Activated CD8-positive, alpha-beta memory T cell treated with anti-CD3 and anti-CD28 coated beads, Interleukin-2, amount 50 U/mL, for 48 hours (primary cell): ENCODE results near the gene RNPEPL1.

Experiments used
- DNase-seq: peaks from one replicate; pipeline ENCODE4 v3.0.0-alpha.2; 2020

RNPEPL1 gene

GRCh38 chr2:240593703-240594451 lies 25.6 kb downstream of the RNPEPL1 start:
- DNase-seq = no peak

GRCh38 chr2:240594511-240595380 lies 26.5 kb downstream of the RNPEPL1 start:
- no peak for DNase-seq

GRCh38 chr2:240595381-240596079 lies 27.2 kb downstream of the RNPEPL1 start:
- no peak for DNase-seq

- DNase-seq = no peak
These were observed 27.8 kb downstream of the RNPEPL1 start for GRCh38 chr2:240596080-240596460.

GRCh38 chr2:240596491-240596931 lies 28.2 kb downstream of the RNPEPL1 start:
- DNase-seq = no peak

GRCh38 chr2:240597054-240597418 lies 28.8 kb downstream of the RNPEPL1 start:
- DNase-seq = no peak

GRCh38 chr2:240597419-240598181 lies 29.3 kb downstream of the RNPEPL1 start:
- DNase-seq = no peak

GRCh38 chr2:240598311-240598911 lies 30.1 kb downstream of the RNPEPL1 start:
- DNase-seq = no peak

- no peak for DNase-seq
These were observed 30.9 kb downstream of the RNPEPL1 start for GRCh38 chr2:240599141-240599583.

GRCh38 chr2:240600451-240600961 lies 32.2 kb downstream of the RNPEPL1 start:
- no peak for DNase-seq

GRCh38 chr2:240601061-240601830 lies 33.0 kb downstream of the RNPEPL1 start:
- DNase-seq = no peak

- DNase-seq = no peak
These were observed 33.5 kb downstream of the RNPEPL1 start for GRCh38 chr2:240601831-240602160.

GRCh38 chr2:240602266-240603050 lies 34.2 kb downstream of the RNPEPL1 start:
- no peak for DNase-seq

- DNase-seq = no peak
These were observed 35.0 kb downstream of the RNPEPL1 start for GRCh38 chr2:240603081-240603835.

- no peak for DNase-seq
These were observed 35.6 kb downstream of the RNPEPL1 start for GRCh38 chr2:240603846-240604245.

GRCh38 chr2:240604291-240604938 lies 36.1 kb downstream of the RNPEPL1 start:
- no peak for DNase-seq

GRCh38 chr2:240604939-240605716 lies 36.8 kb downstream of the RNPEPL1 start:
- no peak for DNase-seq
